AG20443 (cell line): ENCODE measurements around the gene DOCK4.

Experiments used
- DNase-seq: peaks from one replicate; pipeline ENCODE4 v3.0.0; 2012; ENCODE audit warnings: low spot score, mixed read lengths

The DOCK4 gene

GRCh38 chr7:112161253-112162141, 44.7 kb downstream of the DOCK4 start:
- no peak for DNase-seq

- DNase-seq: no peak
Observed at GRCh38 chr7:112160771-112161150, 45.4 kb downstream of the DOCK4 start.

GRCh38 chr7:112160130-112160770, 45.9 kb downstream of the DOCK4 start:
- DNase-seq: no peak

DNA sequence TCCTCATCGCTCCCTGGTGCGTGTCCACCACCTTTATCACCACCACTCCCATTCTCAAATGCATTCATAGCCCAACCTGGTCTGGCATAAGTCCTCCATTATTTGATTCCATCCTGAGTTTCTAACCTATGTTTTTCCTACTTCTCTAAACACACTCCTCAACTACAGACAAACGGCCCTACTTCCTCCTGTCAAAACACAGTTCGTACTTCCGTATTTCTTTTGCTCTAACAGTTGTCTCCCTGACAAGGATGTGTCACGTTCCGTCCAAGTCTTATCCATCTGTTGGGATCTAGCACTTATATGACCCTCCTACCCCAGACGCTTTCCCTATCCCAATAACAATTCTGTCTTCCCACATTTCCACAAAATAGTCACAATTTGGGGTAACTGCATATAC, 46.8 kb downstream of the DOCK4 start:
- DNase-seq: no peak

- DNase-seq: peak; percentile 38
Observed at GRCh38 chr7:112157072-112157471, 49.1 kb downstream of the DOCK4 start.

- no peak for DNase-seq
Observed at GRCh38 chr7:112156412-112156811, 49.8 kb downstream of the DOCK4 start.

DNA sequence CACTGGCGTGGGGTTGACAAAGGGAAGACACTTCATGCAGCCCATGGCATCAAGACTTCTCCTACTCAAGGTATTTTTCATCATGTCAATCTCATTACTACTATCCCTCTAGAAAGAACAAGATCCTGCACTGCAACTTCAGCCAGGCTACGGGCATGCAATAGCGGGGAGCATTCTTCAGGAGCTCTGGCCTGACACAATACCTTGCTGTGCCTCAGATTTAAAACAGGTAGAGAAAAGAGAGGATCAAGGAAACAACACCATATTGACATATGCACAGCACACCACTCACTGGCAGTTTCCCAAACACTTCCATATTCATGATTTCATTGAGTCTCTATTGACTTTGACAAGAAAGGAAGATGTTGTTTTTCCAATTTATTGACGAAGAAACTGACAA, 51.5 kb downstream of the DOCK4 start:
- DNase-seq: no peak

- DNase-seq: no peak
Observed at GRCh38 chr7:112152186-112152585, 54.0 kb downstream of the DOCK4 start.

DNA sequence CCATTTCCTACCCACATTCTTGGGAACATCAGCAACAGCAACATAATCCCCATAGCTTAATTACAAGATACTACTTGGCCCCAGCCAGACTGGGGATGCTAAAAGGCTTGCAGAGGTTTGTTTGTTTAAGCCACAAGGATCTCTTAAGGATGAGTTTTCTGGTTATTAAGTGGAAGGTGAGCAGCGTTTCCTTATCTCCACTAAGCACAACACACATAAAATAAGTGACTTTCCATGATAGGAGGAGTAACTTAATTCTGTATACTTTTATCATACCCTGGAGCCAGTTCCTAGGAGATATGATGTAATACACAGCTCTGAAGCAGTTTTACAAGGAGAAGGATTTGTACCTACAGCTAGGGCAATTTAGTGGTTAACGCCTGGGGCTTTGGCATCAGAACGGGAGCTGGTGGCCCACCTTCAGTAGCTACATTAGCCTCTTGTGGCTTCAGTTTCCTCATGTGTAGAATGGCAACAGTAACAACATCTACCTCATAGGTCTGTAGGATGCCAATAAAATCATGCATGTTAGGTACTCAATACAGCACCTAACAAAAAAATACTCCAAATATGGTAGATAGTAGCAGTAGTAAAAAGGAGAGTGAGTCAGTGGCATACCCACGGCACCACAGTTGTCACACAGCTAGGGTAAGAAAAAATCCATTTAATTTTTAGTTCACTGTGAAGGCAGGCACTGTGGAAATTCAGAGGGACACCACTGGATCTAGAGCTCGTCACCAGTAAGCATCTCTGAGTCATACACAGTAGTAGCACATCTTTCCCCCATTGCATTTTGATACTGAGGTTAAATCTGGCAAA, 55.2 kb downstream of the DOCK4 start:
- DNase-seq: no peak

- DNase-seq: no peak
Observed at GRCh38 chr7:112149734-112150133, 56.5 kb downstream of the DOCK4 start.

DNA sequence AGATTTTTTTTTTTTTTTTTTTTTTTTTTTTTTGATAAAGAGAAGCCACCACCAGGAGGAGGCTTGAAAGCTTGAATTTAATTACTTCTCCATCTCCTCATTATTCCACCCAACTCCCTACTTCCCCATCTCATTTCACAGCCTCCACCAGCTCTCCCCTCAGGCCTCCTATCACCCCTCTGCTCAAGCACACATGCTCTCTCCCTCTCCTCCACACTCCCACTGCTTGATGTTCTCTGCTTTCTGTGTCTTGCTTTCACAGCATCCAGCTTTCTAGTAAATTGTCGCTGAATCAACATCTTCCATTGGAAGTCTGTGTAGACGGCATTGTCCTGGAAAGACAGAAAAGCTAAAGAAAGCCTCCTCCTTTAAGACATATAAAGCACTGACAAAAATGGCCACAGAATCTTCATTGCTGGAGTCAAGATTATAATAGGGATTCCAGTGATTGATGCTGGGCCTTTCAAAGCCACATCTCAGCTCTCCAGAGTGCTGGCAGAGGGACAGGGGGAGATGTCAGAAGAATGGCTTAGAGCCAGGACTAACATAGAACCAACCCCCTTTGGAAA, 58.3 kb downstream of the DOCK4 start:
- DNase-seq: no peak

GRCh38 chr7:112145206-112145605, 61.0 kb downstream of the DOCK4 start:
- no peak for DNase-seq

DNA sequence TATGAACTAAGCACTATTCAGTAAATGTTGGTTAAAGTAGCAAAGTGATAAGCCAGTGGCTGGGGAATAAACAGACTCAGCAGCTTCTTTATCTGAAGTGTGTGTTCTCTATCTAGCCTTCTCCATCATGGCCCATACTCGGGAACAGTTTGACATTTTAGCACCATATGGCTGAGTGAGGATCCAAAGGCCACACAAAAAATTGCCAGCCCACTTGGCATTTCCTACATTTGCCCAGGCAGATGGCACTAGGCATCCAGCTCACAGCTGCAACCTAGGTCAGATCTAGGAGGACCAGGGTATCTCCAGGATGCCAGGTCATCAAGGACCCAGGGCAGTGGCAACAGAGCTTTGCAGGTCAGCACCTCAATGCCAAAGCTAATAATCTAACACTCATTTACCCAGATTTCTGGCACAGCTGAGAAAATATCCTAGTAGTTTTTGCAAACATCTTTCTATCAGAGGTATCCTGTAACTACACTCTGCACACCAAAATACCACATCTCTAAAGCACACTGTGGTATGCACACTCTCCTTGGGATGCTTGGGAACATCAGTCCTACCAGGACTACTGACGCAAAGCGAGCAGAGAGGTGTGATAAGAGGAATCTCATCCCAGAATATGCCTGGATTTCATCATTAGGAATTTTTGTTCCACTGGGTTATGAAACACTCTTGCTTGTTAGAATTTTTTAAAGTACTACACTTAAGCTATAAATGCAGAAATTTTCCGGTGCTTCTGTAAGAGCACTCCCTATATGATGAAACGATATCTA, 61.7 kb downstream of the DOCK4 start:
- no peak for DNase-seq

DNA sequence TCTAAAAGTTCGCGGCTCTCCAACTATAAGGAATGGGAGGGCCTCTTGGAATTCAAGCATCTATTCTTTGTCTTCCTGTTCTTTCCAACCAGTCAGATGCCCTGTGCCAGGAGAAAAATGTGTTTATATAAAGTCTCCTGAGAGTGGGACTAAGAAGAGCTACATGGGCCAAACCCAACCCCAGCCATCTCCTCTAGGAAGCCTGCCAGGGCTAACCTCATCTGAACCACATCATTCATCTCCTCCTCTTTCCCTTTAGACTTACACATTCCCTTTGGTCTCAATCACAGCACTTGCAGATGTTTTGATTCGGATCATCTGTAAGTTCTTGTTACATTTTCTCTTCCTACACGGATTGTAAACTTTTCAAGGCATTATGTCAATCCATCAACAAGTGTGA, 62.6 kb downstream of the DOCK4 start:
- peak; percentile 62 for DNase-seq

GRCh38 chr7:112143136-112143535, 63.1 kb downstream of the DOCK4 start:
- no peak for DNase-seq

DNA sequence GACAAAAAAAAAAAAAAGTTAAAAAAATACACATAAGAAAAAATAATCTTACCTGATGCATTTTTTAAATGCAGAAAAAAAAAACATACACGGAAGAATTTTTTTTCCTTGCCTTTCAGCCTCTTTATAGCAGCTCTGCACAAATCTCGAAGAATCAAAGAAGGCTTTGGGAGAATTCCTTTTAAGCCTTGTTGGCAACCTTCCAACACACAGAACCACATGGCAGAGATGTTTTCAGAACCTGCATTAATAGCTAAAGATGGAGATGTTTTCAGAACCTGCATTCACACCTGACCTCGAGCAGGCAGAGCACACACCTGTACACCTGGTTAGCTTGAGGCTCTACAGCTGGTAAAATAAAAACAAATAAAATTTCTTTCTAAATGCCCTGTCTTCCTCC, 65.6 kb downstream of the DOCK4 start:
- DNase-seq: no peak

DNA sequence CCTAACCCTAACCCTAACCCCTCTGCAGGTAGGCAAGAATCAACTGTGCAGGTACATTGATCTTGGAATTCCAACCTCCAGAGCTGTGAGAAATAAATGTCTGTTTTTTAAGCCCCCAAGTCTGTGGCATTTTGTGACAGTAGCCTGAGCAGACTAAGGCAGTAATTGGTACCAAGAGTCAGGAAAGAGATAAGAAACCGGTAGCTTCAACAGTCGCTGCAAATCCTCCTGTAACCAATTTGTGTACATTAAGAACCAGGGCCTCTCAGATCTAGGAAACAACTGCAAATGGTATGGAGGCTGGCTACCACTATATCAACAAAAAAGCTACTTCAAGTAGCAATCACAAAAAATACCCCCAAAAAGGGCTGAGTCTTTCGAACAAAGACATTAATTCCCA, 67.3 kb downstream of the DOCK4 start:
- no peak for DNase-seq

DNA sequence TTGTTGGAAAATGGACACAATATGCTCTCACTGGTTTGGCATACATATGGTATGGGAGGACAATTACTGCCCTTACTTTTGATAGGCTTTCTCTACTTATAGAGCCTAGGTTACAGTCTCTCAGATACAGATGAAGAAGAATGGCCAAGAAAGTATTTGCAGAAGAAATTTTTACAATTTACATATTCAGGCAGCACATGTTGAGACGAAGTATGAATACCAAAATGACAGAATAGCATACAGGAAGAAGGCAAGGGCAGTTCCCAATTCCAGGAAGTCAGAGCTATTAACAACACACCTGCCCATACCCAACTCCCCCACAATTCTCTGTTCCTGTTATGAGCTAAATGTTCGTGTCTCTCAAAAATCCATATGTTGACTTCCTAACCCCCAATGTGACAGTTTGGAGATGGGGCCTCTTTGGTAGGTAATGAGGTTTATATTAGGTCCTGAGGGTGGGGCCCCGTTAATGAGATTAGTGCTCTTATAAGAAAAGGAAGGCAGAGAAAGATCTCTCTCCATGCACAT, 67.8 kb downstream of the DOCK4 start:
- no peak for DNase-seq

DNA sequence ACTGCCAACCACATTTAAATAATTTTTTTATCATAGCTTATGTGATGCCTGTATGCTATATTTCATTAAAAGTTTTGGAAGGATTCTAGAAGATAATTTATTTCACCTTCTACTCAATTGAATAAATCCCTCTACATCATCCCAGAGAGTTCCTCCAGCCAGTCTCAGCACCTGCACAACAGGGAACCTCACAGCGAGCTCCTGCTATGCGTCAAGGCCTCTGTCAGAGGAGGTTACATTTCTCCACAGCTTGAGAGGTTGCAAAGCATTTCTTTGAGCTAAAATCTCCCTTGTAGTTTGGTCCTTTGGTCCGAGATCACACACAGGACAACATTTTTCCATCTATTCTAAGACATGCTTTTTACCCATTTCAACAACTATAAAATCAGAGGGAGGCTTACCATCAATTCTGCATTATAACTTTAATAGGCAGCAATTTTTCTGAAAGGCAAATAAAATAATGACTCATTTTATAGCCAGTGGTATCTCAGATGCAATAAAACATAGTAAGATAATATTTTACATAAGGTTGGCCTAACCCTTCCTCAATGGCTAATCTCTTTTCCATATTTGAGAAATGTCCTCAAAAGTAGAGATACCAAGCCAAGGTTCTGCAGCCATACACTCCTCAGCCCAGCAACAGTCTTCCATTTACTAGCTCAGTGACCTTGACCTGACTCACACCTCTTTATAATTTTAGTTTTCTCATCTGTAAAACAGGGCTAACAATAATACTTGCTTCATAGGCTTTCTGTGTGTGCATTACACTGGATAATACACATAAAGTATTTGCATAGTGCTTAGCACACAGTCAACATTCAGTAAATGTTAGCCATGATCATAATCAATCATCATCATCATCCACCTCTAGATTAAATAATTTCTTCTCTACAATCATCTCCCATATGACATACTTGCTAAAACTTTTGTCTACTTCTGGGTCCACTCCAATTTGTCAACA, 68.8 kb downstream of the DOCK4 start:
- DNase-seq: no peak
